HCT116 (cell line): Measurements from ENCODE around the gene C10orf53. TPM values are rescaled to one million over a fixed set of nuclear protein-coding genes. Genes with fewer than 3 reads are reported as not detected.

ENCODE experiments used
- ATAC-seq: fragments of 200-7000 bp; cut with Tn5 transposase; 2 replicates; pipeline ENCODE4 v1.9.1; 2020; ENCODE audit warnings: mild to moderate bottlenecking, moderate library complexity
- BruUV-seq: library from RNA; stranded (reverse); fragments of 400-500 nt; replicated peaks from 2 replicates; lab custom pipeline; 2021; lab: Mats Ljungman, UMichigan
- CTCF ChIA-PET: fragments of 300-600 bp; sonication (Branson Sonifier 250); formaldehyde crosslinking; loops from one replicate; lab custom pipeline; 2021; ENCODE audit warnings: antibody characterized with exemption; lab: Charles Lee
- POLR2A ChIA-PET: fragments of 300-600, 350-600 bp; sonication (Branson Sonifier 250); formaldehyde crosslinking; loops from one replicate; lab custom pipeline; 2021; ENCODE audit warnings: antibody characterized with exemption; lab: Charles Lee
- RAD21 ChIA-PET, 2 experiments: fragments of 300-600 bp; sonication (Branson Sonifier 250); formaldehyde crosslinking; loops; one replicate each; lab custom pipeline; 2023; ENCODE audit warnings: low total read pairs in 2 of 2; ENCODE audit not compliant: uncharacterized antibody in 2 of 2, unreplicated experiment in 2 of 2, low non-redundant PET in 1 of 2; lab: Charles Lee
- DNase-seq: peaks from one replicate; pipeline ENCODE4 v3.0.0-alpha.2; 2010; ENCODE audit warnings: low read depth, low spot score
- H2AFZ ChIP-seq: fragments of 200-600 bp; shearing (Covaris generic), sonication (generic); 2 replicates; pipeline ENCODE4 v1.6.1; 2017; ENCODE audit warnings: low read depth, mixed run types, mixed read lengths, antibody characterized with exemption, low read length; ENCODE audit not compliant: poor library complexity, severe bottlenecking
- H3K27ac ChIP-seq: 2 replicates; pipeline ENCODE4 v1.5.1; 2012; ENCODE audit warnings: low read depth, low read length
- H3K27me3 ChIP-seq: fragments of 200-600 bp; sonication (generic); 2 replicates; pipeline ENCODE4 v1.6.1; 2016; ENCODE audit warnings: mixed run types, low read length, mixed read lengths; ENCODE audit not compliant: insufficient read depth
- H3K36me3 ChIP-seq, 2 experiments: fragments of 200-500 bp in 1 of 2; fragments of 200-600 bp in 1 of 2; sonication (Bioruptor generic) in 1 of 2; sonication (generic) in 1 of 2; 2 replicates each; pipeline versions ENCODE4 v1.5.1 to v1.6.1; 2014 to 2016; ENCODE audit warnings: low read length in 2 of 2, inconsistent platforms in 1 of 2, mixed read lengths in 1 of 2, mixed run types in 1 of 2; ENCODE audit not compliant: insufficient read depth in 2 of 2, control insufficient read depth in 1 of 2
- H3K4me1 ChIP-seq, 2 experiments: fragments of 200-600 bp in 1 of 2; sonication (generic) in 1 of 2; 2 replicates each; pipeline versions ENCODE4 v1.5.1 to v1.6.1; 2012 to 2017; ENCODE audit warnings: low read length in 2 of 2, inconsistent platforms in 1 of 2, mild to moderate bottlenecking in 1 of 2, mixed read lengths in 1 of 2, mixed run types in 1 of 2, moderate library complexity in 1 of 2; ENCODE audit not compliant: insufficient read depth in 2 of 2, control insufficient read depth in 1 of 2
- H3K4me2 ChIP-seq: fragments of 200-600 bp; sonication (generic); 2 replicates; pipeline ENCODE4 v1.6.1; 2017; ENCODE audit warnings: mixed run types, low read length, mixed read lengths
- H3K4me3 ChIP-seq, 2 experiments: fragments of 200-600 bp in 1 of 2; sonication (generic) in 1 of 2; replicated peaks in 1 of 2; 2 replicates each; pipeline ENCODE4 v1.5.1; 2011 to 2016; ENCODE audit warnings: low read length in 2 of 2, control low read depth in 1 of 2, low read depth in 1 of 2, mild to moderate bottlenecking in 1 of 2, mixed read lengths in 1 of 2, mixed run types in 1 of 2
- H3K79me2 ChIP-seq: fragments of 200-600 bp; sonication (generic); 2 replicates; pipeline ENCODE4 v1.6.1; 2017; ENCODE audit warnings: mild to moderate bottlenecking, mixed run types, low read length, moderate library complexity, mixed read lengths; ENCODE audit not compliant: insufficient read depth
- H3K9ac ChIP-seq: fragments of 200-600 bp; sonication (generic); 2 replicates; pipeline ENCODE4 v1.6.1; 2016; ENCODE audit warnings: low read length, mixed read lengths
- H3K9me2 ChIP-seq: fragments of 200-600 bp; sonication (generic), shearing (Covaris generic); 2 replicates; pipeline ENCODE4 v1.6.1; 2017; ENCODE audit warnings: mixed run types, mild to moderate bottlenecking, moderate library complexity; ENCODE audit not compliant: insufficient read depth
- H3K9me3 ChIP-seq, 2 experiments: fragments of 200-500 bp in 1 of 2; fragments of 200-600 bp in 1 of 2; sonication (Bioruptor generic) in 1 of 2; sonication (generic) in 1 of 2; 2 replicates each; pipeline ENCODE4 v1.6.1; 2014 to 2017; ENCODE audit warnings: low read length in 2 of 2, mixed read lengths in 2 of 2, inconsistent platforms in 1 of 2, low read depth in 1 of 2, mild to moderate bottlenecking in 1 of 2, mixed run types in 1 of 2, moderate library complexity in 1 of 2; ENCODE audit not compliant: control insufficient read depth in 1 of 2, insufficient read depth in 1 of 2
- H4K20me1 ChIP-seq: fragments of 200-600 bp; sonication (generic), shearing (Covaris generic); 2 replicates; pipeline ENCODE4 v1.6.1; 2017; ENCODE audit warnings: mixed run types, mild to moderate bottlenecking, moderate library complexity; ENCODE audit not compliant: insufficient read depth
- FOSL1 ChIP-seq: IDR thresholded peaks from 2 replicates; pipeline ENCODE4 v1.6.1; 2012; ENCODE audit warnings: low read depth
- SP1 ChIP-seq: IDR thresholded peaks from 2 replicates; pipeline ENCODE4 v1.6.1; 2012; ENCODE audit warnings: low read depth
- intact Hi-C: fragments of 100-400 bp; cut with micrococcal nuclease; formaldehyde crosslinking; loops from 2 replicates; pipeline ENCODE4 v1.10.0; 2022
- total RNA-seq: library from RNA; stranded (reverse); gene quantifications from one replicate; pipeline ENCODE4 v1.2.1, GENCODE V29; 2021; ENCODE audit not compliant: unreplicated experiment
- TF ChIP-seq, protein P1 (sequence below): IDR thresholded peaks from 2 replicates; pipeline ENCODE4 v1.6.1; 2011; ENCODE audit warnings: mild to moderate bottlenecking, low read length, moderate library complexity; ENCODE audit not compliant: insufficient replicate concordance; ENCODE audit errors: extremely low read depth

Gene C10orf53
- total RNA-seq, 1 experiment from 2014 or later: not detected

DNA sequence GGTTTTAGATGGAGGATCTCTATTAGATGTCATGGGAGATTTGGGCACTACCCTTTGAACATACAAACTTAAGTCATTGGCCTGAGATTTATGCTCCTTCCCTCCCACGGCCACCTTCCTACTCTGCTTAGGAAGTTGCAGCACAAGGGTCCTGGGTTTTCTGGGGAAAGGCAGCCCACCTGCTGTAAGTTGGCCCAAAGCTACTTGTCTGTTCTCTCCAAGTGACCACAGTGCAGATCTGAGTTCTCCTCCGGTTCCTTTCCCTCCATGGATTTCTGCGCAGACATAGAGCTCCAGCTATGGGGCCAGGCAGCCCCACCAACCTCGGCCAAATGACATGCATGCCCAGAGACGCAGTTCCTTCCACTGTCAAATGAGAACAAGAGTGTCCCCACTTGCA lies 12.8 kb upstream of the C10orf53 start:
- Histone ChIP-seq H3K4me1 (no peaks in the 10 kb centered on the region), H3K79me2 (no peaks in the 10 kb centered on the region), H3K9me2 (no peaks in the 10 kb centered on the region), H3K36me3 (no peaks in the 10 kb centered on the region), H3K9me3 (no peaks in the 10 kb centered on the region), H3K4me3 (no peak overlapping the region), H3K9ac (no peak overlapping the region), H3K4me2 (no peak overlapping the region), H3K27me3 (peaks cover 47% of the 10 kb centered on the region), H2AFZ (no peak overlapping the region), H3K27ac (no peak overlapping the region), H4K20me1 (no peaks in the 10 kb centered on the region)
- POLR2A ChIA-PET: no interaction called here
- no peak for TF ChIP-seq FOSL1
- intact Hi-C loops: no loop called here
- no peak for DNase-seq
- RAD21 ChIA-PET: no interaction called here
- BruUV-seq: no TSS peak
- no peak for ATAC-seq
- CTCF ChIA-PET: no interaction called here

DNA sequence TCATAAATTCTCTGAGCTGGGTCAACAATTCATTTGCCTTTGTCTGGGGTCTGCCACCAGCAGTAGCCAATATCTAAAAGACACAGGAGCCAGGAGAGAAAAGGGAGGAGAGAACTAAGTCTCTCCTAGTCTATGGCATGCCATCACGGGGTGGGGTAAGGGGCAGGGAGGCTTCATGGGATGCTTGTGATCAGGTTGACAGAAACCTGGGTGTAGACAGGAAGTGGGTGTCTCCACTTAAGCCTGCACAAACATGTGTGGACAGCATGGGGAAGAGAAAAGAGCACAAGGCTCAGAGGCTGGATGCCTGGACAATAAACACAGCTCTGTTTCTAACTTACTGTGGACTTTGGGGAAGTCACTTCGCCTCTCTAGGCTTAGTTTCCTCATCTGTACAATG lies 11.5 kb upstream of the C10orf53 start:
- Histone ChIP-seq H4K20me1 (no peaks in the 10 kb centered on the region), H3K27ac (no peak overlapping the region), H3K27me3 (peaks cover 47% of the 10 kb centered on the region), H3K36me3 (no peaks in the 10 kb centered on the region), H3K9me2 (no peaks in the 10 kb centered on the region), H3K9ac (no peak overlapping the region), H3K4me2 (no peak overlapping the region), H3K4me3 (no peak overlapping the region), H3K79me2 (no peaks in the 10 kb centered on the region), H3K9me3 (no peaks in the 10 kb centered on the region), H3K4me1 (no peaks in the 10 kb centered on the region), H2AFZ (no peak overlapping the region)
- RAD21 ChIA-PET: no interaction called here
- CTCF ChIA-PET: no interaction called here
- POLR2A ChIA-PET: no interaction called here
- intact Hi-C loops: no loop called here
- no TSS peak for BruUV-seq
- no peak for TF ChIP-seq SP1
- TF ChIP-seq, protein P1, sequence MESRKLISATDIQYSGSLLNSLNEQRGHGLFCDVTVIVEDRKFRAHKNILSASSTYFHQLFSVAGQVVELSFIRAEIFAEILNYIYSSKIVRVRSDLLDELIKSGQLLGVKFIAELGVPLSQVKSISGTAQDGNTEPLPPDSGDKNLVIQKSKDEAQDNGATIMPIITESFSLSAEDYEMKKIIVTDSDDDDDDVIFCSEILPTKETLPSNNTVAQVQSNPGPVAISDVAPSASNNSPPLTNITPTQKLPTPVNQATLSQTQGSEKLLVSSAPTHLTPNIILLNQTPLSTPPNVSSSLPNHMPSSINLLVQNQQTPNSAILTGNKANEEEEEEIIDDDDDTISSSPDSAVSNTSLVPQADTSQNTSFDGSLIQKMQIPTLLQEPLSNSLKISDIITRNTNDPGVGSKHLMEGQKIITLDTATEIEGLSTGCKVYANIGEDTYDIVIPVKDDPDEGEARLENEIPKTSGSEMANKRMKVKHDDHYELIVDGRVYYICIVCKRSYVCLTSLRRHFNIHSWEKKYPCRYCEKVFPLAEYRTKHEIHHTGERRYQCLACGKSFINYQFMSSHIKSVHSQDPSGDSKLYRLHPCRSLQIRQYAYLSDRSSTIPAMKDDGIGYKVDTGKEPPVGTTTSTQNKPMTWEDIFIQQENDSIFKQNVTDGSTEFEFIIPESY: no peak
- ATAC-seq (no peak), DNase-seq (no peak)
